CD4-positive, alpha-beta T cell treated with Interleukin-21 for 1 hour (primary cell): ENCODE results near the gene WDFY2.

Experiments
- DNase-seq: peaks from one replicate; pipeline ENCODE4 v3.0.0-alpha.2; 2020

Gene WDFY2

GRCh38 chr13:51746802-51747201 is 162.5 kb downstream of the WDFY2 start:
- DNase-seq: no peak

GRCh38 chr13:51747438-51748434 is 163.5 kb downstream of the WDFY2 start:
- no peak for DNase-seq

- DNase-seq: no peak
These were observed 172.4 kb downstream of the WDFY2 start for GRCh38 chr13:51756651-51757050.

GRCh38 chr13:51758691-51759090 is 174.4 kb downstream of the WDFY2 start:
- no peak for DNase-seq

- no peak for DNase-seq
These were observed 175.0 kb downstream of the WDFY2 start for GRCh38 chr13:51759240-51759639.

- no peak for DNase-seq
These were observed 176.3 kb downstream of the WDFY2 start for GRCh38 chr13:51760592-51760991.

GRCh38 chr13:51761643-51762350 is 177.5 kb downstream of the WDFY2 start:
- no peak for DNase-seq

- DNase-seq: no peak
These were observed 179.2 kb downstream of the WDFY2 start for GRCh38 chr13:51763486-51763885.

GRCh38 chr13:51764184-51765141 is 180.2 kb downstream of the WDFY2 start:
- DNase-seq: peak; percentile 63

GRCh38 chr13:51765142-51765515 is 180.9 kb downstream of the WDFY2 start:
- DNase-seq: no peak

GRCh38 chr13:51767100-51767499 is 182.8 kb downstream of the WDFY2 start:
- DNase-seq: peak; percentile 11

GRCh38 chr13:51768378-51768921 is 184.2 kb downstream of the WDFY2 start:
- no peak for DNase-seq

- no peak for DNase-seq
These were observed 184.7 kb downstream of the WDFY2 start for GRCh38 chr13:51768976-51769375.

- no peak for DNase-seq
These were observed 185.3 kb downstream of the WDFY2 start for GRCh38 chr13:51769455-51770127.

- no peak for DNase-seq
These were observed 185.9 kb downstream of the WDFY2 start for GRCh38 chr13:51770160-51770559.

- no peak for DNase-seq
These were observed 186.6 kb downstream of the WDFY2 start for GRCh38 chr13:51770681-51771417.

- no peak for DNase-seq
These were observed 187.3 kb downstream of the WDFY2 start for GRCh38 chr13:51771418-51772104.

GRCh38 chr13:51772105-51772455 is 187.8 kb downstream of the WDFY2 start:
- DNase-seq: no peak

- no peak for DNase-seq
These were observed 188.5 kb downstream of the WDFY2 start for GRCh38 chr13:51772781-51773180.

GRCh38 chr13:51773515-51773914 is 189.3 kb downstream of the WDFY2 start:
- DNase-seq: no peak

- DNase-seq: no peak
These were observed 191.9 kb downstream of the WDFY2 start for GRCh38 chr13:51776179-51776578.
